GM21381 (cell line): ENCODE measurements around the gene CHD2.

ENCODE experiments used
- ATAC-seq: cut with Tn5 transposase; IDR thresholded peaks from one replicate; pipeline ENCODE4 v1.9.1; 2021; ENCODE audit warnings: mild to moderate bottlenecking, moderate library complexity; ENCODE audit not compliant: unreplicated experiment

Gene CHD2

GRCh38 chr15:92928225-92928750 lies 28.2 kb downstream of the CHD2 start:
- no peak for ATAC-seq

- no peak for ATAC-seq
Observed at GRCh38 chr15:92929002-92929401, 28.9 kb downstream of the CHD2 start.

GRCh38 chr15:92930054-92930621 lies 30.0 kb downstream of the CHD2 start:
- no peak for ATAC-seq

GRCh38 chr15:92930776-92931175 lies 30.7 kb downstream of the CHD2 start:
- no peak for ATAC-seq

GRCh38 chr15:92932946-92933649 lies 33.0 kb downstream of the CHD2 start:
- ATAC-seq = no peak

GRCh38 chr15:92933831-92934230 lies 33.7 kb downstream of the CHD2 start:
- no peak for ATAC-seq

- no peak for ATAC-seq
Observed at GRCh38 chr15:92934716-92935115, 34.6 kb downstream of the CHD2 start.

- no peak for ATAC-seq
Observed at GRCh38 chr15:92936138-92936537, 36.0 kb downstream of the CHD2 start.

- ATAC-seq = no peak
Observed at GRCh38 chr15:92936693-92937092, 36.6 kb downstream of the CHD2 start.

GRCh38 chr15:92937901-92938300 lies 37.8 kb downstream of the CHD2 start:
- no peak for ATAC-seq

- no peak for ATAC-seq
Observed at GRCh38 chr15:92938387-92938786, 38.3 kb downstream of the CHD2 start.

GRCh38 chr15:92941668-92942067 lies 41.5 kb downstream of the CHD2 start:
- no peak for ATAC-seq

- no peak for ATAC-seq
Observed at GRCh38 chr15:92942706-92943105, 42.6 kb downstream of the CHD2 start.

GRCh38 chr15:92943581-92943980 lies 43.5 kb downstream of the CHD2 start:
- no peak for ATAC-seq

GRCh38 chr15:92944946-92945521 lies 44.9 kb downstream of the CHD2 start:
- ATAC-seq = no peak

GRCh38 chr15:92947071-92947730 lies 47.1 kb downstream of the CHD2 start:
- no peak for ATAC-seq

GRCh38 chr15:92949604-92950249 lies 49.6 kb downstream of the CHD2 start:
- no peak for ATAC-seq

- ATAC-seq = no peak
Observed at GRCh38 chr15:92951800-92952457, 51.8 kb downstream of the CHD2 start.

- ATAC-seq = no peak
Observed at GRCh38 chr15:92952458-92952850, 52.3 kb downstream of the CHD2 start.

- no peak for ATAC-seq
Observed at GRCh38 chr15:92953566-92953965, 53.4 kb downstream of the CHD2 start.

GRCh38 chr15:92954002-92954401 lies 53.9 kb downstream of the CHD2 start:
- ATAC-seq = no peak
